GM21825 (cell line): ENCODE measurements around the gene ALDH1L1.
"Not testable (repeated sequence)": the region's sequence is repeated elsewhere in the genome, so short reads cannot be mapped to it uniquely, and the experiment has no call there.

Source experiments
- ATAC-seq: cut with Tn5 transposase; IDR thresholded peaks from one replicate; pipeline ENCODE4 v1.9.1; 2021; ENCODE audit warnings: mild to moderate bottlenecking, moderate library complexity; ENCODE audit not compliant: unreplicated experiment

Gene ALDH1L1

GRCh38 chr3:126085841-126086240, 94.5 kb downstream of the ALDH1L1 start:
- no peak for ATAC-seq

GRCh38 chr3:126085276-126085675, 95.1 kb downstream of the ALDH1L1 start:
- ATAC-seq = no peak

- ATAC-seq = no peak
Measured at GRCh38 chr3:126084768-126085180, 95.6 kb downstream of the ALDH1L1 start.

DNA sequence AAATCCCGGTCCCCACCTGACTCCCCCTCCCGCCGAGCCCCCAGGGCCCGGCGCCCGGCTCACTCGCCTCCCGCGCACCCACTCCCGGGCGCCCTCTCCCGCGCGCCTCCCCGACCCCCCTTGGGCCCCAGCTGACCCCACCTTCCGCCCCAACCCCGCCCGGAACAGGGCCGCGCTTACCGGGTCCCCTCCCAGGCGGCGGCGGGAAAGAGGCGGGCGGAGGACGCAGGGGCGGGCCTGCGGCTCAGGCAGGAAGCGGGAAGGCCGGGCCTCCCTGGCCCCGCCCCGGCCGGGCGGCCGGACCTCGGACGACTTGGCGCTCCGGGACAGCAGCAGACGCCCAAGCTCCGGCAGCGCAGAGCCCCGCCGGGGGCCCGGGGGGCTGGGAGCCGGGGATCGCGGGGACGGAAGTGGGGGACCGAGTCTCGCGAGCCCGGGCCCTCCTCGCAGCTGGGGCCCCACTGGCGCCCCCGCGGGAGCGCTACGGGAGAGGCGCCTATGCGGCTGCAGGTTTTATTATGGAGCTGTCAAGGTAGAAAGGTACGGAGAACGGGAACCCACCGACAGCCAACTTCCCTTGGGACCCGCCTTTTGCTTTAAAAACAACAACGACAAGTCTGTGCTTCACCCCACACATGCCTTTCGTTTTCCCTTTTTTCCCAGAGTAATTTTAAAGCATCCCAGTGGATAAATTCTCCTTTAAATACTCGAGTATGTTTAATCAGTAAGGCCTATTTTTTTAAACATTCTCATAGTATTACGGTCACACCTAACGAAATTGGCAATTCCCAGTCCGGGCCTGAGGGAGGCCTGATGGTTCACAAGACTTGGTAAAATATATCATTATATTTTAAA, 96.2 kb downstream of the ALDH1L1 start, which contains the start of gene SLC41A3:
TSS of gene SLC41A3 (minus strand) at position 212 of the 855 bp plus-strand sequence. CDS start 15,905 bp downstream, outside the sequence.
- ATAC-seq = peak; percentile 96

DNA sequence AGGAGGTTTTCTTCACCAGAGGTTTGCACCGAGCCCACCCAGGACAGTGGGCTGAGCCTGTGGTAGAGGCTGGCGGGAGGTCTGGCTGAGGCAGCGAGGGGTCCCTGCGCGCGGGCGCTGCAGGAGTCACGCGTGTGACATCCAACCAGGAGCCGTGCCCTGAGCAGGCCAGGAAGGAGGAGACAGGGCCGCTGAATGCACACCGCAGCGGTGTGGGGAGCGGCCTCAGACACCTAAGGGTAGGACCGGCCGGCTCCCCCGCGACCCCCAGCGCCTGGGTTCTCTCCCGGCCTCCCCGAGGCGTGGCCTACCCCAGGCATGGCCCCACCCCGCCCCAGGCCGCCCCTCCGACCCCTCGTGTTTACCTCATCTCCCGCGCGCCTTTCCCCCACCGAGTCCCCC, 96.9 kb downstream of the ALDH1L1 start:
- peak; percentile 42 for ATAC-seq

GRCh38 chr3:126083138-126083445, 97.3 kb downstream of the ALDH1L1 start:
- no peak for ATAC-seq

- no peak for ATAC-seq
Measured at GRCh38 chr3:126082362-126083137, 97.8 kb downstream of the ALDH1L1 start.

DNA sequence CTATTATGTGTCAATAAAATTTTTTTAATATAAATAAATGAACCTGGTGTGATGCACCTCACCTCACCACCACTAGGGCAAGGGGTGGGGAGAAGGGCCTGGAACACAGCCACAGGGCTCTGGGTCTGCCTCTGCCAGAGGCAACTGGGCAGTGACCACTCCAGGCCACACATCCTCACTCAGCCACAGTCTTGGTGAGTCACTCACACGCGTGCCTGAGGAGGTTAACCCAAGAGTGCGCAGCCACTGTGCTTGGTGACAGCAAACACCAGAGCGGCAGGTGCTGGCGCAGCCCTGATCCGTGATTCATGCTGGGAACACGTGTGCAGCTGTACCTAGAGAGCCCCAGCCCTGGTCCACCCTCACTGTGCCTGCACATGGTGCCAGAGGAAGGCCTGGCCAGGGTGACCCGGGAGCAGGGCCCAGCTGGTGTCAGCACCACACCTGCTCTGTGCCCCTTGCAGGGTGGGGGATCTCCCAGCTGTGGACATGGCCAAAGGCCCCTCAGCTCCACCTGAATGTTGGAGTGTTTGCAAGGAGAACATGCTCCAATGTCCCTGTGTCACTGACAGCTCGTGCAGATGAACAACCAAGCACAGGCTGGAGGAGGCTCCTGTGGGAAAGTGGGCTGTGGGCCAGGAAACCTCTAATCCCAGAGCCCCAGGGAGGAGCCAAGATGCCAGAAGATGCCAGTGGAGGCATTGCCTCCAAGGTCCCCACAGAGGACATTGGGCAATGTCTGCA, 98.6 kb downstream of the ALDH1L1 start:
- no peak for ATAC-seq

DNA sequence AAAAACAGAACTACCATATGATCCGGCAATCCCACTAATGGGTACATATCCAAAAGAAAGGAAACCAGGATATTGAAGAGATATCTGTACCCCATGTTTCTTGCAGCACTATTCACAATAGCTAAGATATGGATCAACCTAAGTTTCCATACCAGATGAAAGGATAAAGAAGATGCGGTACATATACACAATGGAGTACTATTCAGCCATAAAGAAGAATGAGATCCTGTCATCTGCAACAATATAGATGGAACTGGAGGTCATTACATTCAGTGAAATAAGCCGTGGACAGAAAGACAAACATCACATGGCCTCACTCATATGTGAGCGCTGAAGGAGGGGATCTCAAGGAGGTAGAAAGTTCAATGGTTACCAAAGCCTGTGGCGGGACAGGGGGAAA, 99.4 kb downstream of the ALDH1L1 start:
- ATAC-seq = no peak

DNA sequence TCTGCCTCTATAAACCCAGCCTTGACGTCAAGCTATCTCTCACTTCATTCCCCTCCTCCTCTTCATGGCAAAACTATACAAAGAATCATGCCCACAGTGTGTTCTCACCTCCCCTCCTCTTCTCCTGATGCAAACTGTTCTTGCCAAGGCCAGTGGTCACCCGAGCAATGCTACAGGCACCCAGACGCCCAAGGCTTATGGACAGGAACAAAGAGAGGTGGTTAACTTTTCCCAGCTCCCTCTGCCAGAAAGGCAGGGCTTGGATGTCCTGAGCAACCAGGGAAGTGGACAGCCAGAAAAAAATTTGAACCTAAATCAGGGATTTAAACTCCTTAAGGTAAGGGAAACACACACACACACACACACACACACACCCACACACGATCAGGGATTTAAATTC, 101.5 kb downstream of the ALDH1L1 start:
- ATAC-seq = no peak

GRCh38 chr3:126077754-126078153, 102.6 kb downstream of the ALDH1L1 start:
- ATAC-seq = no peak

GRCh38 chr3:126076140-126076539, 104.2 kb downstream of the ALDH1L1 start:
- no peak for ATAC-seq

DNA sequence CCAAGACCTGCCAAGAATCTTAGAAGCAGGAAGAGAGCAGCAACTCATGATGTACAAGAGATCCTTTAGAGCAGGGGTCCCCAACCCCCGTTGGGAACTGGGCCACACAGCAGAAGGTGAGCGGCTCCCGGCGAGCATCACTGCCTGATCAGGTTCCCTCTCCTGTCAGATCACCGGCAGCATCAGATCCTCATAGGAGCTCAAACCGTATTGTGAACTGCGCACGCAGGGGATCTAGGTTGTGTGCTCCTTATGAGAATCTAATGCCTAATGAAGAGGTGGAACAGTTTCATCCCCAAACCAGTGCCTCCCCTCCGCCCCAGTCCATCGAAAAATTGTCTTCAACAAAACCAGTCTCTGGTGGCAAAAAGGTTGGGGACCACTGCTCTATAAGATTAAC, 110.2 kb downstream of the ALDH1L1 start:
- ATAC-seq = no peak

DNA sequence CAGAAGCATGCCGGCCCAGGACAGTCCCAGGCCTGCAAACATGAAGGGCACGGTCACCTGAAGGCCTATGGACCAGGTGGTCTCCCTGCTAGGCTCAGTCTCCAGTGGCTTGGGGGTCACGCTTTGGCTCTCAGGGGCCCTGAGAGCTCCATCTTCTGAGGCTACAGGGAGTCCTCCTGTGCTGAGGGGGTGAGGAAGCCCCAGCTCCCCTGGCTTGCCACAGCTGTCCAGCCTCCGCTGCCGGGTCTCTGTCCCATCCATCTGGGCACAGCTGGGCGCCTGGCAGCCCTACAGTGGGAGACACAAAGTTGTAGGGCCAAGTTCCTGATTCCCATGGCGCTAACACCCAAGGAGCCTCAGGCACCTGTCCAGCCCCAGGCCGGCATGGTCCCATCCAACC, 112.4 kb downstream of the ALDH1L1 start:
- no peak for ATAC-seq

DNA sequence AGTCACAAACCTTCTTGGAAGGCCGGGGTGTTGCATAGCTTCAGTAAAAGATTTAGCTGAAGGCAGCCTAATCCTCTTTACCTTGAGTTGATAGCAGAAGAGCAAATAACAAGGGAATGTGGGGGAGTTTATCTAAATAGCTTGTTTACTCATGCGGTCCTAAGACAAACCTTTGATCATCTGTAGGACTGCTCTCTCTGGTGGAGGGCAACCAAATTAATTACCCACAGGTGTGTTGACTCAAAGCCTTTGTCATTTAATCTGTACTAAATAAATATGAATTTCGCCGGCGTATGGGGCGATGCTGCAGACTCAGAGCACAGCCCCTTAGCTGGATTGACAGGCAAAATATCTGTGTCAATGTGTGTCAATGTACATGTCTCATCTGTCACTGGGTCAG, 113.7 kb downstream of the ALDH1L1 start:
- not testable (repeated sequence) for ATAC-seq

DNA sequence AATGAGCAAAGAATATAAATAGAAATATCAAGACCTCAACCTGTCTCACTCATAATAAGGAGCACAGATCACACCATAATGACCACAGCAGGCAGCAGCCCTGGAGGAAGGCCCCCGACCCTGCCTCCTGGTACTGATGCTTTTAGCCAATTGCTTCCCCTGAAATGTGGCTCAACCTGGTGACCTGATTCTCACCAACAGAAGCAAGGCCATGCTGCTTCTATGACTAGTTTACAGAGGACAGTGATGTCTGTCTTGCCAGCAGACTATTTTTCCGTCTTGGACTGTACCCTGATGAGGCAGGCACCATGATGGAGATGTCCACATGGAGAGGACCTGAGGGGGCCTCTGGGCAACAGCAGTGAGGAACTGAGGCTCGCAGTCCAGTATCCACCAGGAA, 114.5 kb downstream of the ALDH1L1 start:
- ATAC-seq = no peak

DNA sequence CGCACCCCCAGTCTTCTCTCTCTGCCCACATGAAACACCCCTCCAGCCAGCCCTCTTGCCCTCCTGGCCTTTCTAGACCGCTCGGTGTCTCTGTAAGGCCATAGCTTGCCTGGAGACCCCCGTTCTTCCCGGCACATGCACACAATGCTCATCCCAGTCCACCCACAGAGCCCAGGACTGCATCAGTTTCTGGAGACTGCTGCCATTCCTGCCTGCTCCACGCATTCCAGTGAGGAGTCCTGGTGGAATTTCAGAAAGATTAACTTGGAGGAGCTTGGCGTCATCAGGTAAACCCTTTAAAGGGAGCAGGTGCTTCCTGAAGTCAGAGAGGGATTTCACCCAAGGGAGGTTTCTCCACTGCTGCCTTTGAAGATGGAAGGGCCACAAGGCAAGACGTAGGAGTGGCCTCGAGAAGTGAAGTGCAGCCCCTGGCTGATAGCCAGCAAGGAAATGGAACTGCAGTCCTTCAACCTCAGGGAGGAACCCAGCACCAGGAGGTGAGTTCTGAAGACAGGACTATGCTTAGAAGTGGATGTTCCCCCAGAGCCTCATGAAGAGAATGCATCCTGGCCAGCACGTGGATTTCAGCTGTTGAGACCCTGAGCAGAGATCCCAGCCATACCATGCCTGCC, 115.6 kb downstream of the ALDH1L1 start:
- ATAC-seq = no peak

DNA sequence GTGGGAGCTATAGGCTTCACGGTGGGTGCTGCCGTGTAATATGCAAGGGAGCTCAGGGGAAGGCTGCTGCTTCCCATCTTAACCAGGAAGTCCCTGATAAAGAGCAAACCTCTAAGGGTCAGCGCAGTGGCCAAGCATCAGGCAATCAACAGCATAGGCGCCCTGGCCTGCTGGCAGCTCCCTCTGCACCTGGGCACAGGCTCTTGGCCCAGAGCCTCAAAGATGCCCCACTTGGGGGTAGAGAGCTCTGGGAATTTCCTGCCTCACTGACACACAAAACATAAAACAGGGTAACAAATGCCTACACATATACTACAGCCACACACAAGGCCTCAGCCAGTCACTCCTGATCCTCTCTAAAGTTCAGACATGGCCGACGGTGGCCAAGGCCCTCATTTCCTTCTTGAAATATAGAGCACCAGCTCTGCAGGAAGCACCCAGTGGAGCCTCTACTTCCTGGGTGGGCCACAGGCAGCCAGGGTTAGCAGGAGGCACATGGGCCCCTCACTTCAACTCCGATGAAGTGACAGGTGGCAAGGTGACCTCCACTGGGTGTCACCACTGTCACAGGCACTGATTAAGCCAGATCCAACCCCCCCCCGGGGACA, 116.9 kb downstream of the ALDH1L1 start:
- ATAC-seq = no peak

DNA sequence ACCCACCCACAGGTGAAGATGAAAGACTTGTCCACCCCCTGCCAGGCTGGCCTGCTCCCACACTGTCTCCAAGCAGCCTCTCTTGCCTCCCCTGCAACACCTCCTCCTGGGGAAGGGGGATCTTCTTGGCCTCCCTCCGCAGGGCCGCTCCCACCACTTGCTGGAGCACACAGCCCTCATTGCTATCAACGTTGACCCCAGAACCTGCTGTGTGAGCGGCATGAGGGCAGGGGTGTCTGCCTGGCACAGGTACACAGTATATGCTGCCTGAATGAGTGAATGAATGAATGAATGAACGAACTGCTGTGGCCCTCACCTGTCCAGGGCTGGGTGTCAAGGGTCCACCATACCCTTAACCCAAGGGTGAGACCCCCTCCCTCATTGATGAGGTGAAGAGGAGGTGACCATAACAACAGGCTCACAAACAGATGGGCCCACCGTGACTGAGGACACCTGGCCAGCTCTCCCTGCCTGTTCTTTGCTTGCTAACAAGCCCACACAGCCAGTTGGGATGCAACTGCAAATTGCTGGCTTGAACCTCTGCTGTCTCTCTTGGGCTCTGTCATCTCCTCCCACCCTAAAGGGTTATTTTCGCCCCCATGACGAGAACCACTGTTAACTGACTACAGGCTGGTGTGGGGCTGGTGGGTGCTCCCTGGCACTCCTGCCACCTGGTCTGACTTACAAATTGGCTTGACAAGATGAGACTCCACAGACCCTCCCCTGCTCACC, 118.9 kb downstream of the ALDH1L1 start:
- ATAC-seq = no peak

- no peak for ATAC-seq
Measured at GRCh38 chr3:126060613-126061145, 119.7 kb downstream of the ALDH1L1 start.
